A673 (cell line): ENCODE data around the gene RFPL3. TPM values are rescaled to one million over a fixed set of nuclear protein-coding genes. Genes with fewer than 3 reads are reported as not detected.

Experiments used
- BruUV-seq: library from RNA; stranded (reverse); fragments of 400-500 nt; replicated peaks from 2 replicates; lab custom pipeline; 2021; lab: Mats Ljungman, UMichigan
- CTCF ChIA-PET: fragments of 300-600 bp; sonication (Branson Sonifier 250); formaldehyde crosslinking; loops from one replicate; lab custom pipeline; 2022; ENCODE audit warnings: antibody characterized with exemption; lab: Charles Lee
- POLR2A ChIA-PET: fragments of 300-600 bp; sonication (Branson Sonifier 250); formaldehyde crosslinking; loops from one replicate; lab custom pipeline; 2022; ENCODE audit warnings: antibody characterized with exemption; ENCODE audit not compliant: low non-redundant PET; lab: Charles Lee
- DNase-seq: peaks from one replicate; pipeline ENCODE4 v3.0.0-alpha.2; 2015; ENCODE audit warnings: low spot score
- H3K27ac ChIP-seq: fragments of 200-600 bp; sonication (generic); 2 replicates; pipeline ENCODE4 v1.5.1; 2016; ENCODE audit warnings: mixed run types, low read depth, mild to moderate bottlenecking, mixed read lengths, antibody characterized with exemption, low read length; ENCODE audit not compliant: poor library complexity, severe bottlenecking
- H3K27me3 ChIP-seq: fragments of 200-600 bp; sonication (generic); replicated peaks from 2 replicates; pipeline ENCODE4 v1.6.1; 2017; ENCODE audit warnings: mixed run types, low read depth, mild to moderate bottlenecking, mixed read lengths, antibody characterized with exemption, low read length; ENCODE audit not compliant: insufficient read depth, poor library complexity
- H3K36me3 ChIP-seq: fragments of 200-600 bp; sonication (generic); 2 replicates; pipeline ENCODE4 v1.6.1; 2016; ENCODE audit warnings: mixed run types, mild to moderate bottlenecking, mixed read lengths, antibody characterized with exemption, low read length; ENCODE audit not compliant: insufficient read depth, poor library complexity, severe bottlenecking
- H3K4me1 ChIP-seq: fragments of 200-600 bp; sonication (generic); 2 replicates; pipeline ENCODE4 v1.6.1; 2017; ENCODE audit warnings: mixed run types, mild to moderate bottlenecking, mixed read lengths, antibody characterized with exemption, low read length; ENCODE audit not compliant: insufficient read depth, poor library complexity, severe bottlenecking
- H3K4me3 ChIP-seq: fragments of 200-600 bp; sonication (generic); 2 replicates; pipeline ENCODE4 v1.5.1; 2016; ENCODE audit warnings: low read depth, mixed run types, mild to moderate bottlenecking, mixed read lengths, low read length; ENCODE audit not compliant: poor library complexity, severe bottlenecking
- H3K9me3 ChIP-seq: fragments of 200-600 bp; sonication (generic); 2 replicates; pipeline ENCODE4 v1.6.1; 2016; ENCODE audit warnings: mixed run types, low read depth, mild to moderate bottlenecking, mixed read lengths, antibody characterized with exemption, low read length; ENCODE audit not compliant: poor library complexity, severe bottlenecking
- EZH2 ChIP-seq: fragments of 200-600 bp; sonication (generic); IDR thresholded peaks from 2 replicates; pipeline ENCODE4 v1.6.1; 2017; ENCODE audit warnings: borderline replicate concordance, low read depth, mild to moderate bottlenecking, mixed read lengths, antibody characterized with exemption, low read length; ENCODE audit not compliant: poor library complexity, severe bottlenecking
- intact Hi-C: fragments of 100-400 bp; cut with micrococcal nuclease; formaldehyde crosslinking; loops from one replicate; pipeline ENCODE4 v1.10.0; 2022; ENCODE audit not compliant: unreplicated experiment
- total RNA-seq: library from RNA; stranded (reverse); gene quantifications from 2 replicates; pipeline ENCODE4 v1.2.3, GENCODE V29; 2021
- TF ChIP-seq, protein P1 (sequence below): fragments of 300-800, 200-600 bp; sonication (generic); conservative IDR thresholded peaks from 2 replicates; pipeline ENCODE4 v1.5.1; 2017; ENCODE audit warnings: low read depth, mild to moderate bottlenecking, antibody characterized with exemption, low read length, moderate library complexity, mixed read lengths

Gene RFPL3
- total RNA-seq, 1 experiment from 2014 or later: not detected

DNA sequence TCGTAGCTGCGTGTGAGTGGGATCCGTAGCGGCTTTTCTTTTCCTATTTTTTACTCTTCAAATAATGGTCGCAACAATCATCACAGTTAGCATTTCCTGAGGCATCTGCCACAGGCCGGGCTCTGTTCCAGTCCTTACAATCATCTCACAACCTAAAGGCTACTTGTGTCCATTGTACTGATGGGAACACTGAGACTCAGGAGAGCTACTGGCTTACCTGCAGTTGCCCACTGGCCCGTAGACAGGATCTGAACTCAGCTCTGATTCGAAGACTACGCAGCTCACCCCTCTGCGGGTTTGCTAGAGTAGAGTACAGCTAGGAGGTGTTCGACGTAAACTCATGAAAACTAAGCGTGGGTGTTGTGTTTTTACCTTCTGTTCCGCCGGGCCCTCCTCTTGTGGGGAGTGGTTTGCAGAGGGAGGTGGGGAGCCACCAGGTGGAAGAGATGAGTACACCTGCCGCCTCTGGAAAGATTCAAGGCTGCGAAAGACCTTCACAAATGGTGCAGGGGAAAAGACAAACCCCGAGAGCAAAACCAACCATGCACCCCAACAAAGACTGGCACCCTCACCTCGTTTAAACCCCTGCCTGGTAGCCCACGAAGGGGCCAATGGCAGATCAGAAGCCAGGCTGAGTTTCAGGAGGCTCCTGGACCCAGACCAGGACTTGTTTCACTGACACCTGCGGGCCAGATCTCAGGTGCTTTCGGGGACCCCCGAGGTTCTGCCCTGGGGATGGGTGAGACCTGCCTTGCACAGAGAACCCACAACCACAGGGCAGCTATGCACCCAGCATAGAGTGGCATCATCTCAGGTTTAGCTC is 18.3 kb upstream of the RFPL3 start:
- ChIA-PET CTCF (no interaction called here), POLR2A (no interaction called here)
- Histone ChIP-seq H3K27ac (no peak overlapping the region), H3K4me3 (no peak overlapping the region), H3K27me3 (no peaks in the 10 kb centered on the region), H3K4me1 (no peaks in the 10 kb centered on the region), H3K36me3 (no peaks in the 10 kb centered on the region), H3K9me3 (no peaks in the 10 kb centered on the region)
- no peak for DNase-seq
- intact Hi-C loops: no loop called here
- no peak for TF ChIP-seq EZH2
- TF ChIP-seq, protein P1, sequence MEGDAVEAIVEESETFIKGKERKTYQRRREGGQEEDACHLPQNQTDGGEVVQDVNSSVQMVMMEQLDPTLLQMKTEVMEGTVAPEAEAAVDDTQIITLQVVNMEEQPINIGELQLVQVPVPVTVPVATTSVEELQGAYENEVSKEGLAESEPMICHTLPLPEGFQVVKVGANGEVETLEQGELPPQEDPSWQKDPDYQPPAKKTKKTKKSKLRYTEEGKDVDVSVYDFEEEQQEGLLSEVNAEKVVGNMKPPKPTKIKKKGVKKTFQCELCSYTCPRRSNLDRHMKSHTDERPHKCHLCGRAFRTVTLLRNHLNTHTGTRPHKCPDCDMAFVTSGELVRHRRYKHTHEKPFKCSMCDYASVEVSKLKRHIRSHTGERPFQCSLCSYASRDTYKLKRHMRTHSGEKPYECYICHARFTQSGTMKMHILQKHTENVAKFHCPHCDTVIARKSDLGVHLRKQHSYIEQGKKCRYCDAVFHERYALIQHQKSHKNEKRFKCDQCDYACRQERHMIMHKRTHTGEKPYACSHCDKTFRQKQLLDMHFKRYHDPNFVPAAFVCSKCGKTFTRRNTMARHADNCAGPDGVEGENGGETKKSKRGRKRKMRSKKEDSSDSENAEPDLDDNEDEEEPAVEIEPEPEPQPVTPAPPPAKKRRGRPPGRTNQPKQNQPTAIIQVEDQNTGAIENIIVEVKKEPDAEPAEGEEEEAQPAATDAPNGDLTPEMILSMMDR: no peak
- no TSS peak for BruUV-seq

DNA sequence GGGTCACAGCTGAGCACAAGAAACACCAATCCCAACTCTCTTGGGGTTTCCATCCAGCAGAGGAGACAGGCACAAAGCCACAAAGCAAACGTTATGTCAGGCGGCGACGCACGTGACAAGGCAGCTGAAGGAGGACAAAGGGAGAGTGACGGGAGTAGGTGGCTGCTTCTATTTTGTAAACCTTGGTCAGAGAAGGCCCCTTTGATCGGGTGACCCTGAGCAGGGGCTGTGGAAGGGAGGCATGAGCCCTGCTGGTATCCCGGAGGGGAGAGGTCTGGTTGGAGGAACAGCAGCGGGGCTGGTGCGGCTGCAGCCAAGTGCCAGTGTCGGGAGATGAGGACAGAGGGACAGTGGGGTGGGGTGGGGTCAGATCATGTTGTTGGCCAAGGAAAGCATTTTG is 17.3 kb upstream of the RFPL3 start:
- no peaks in the 10 kb centered on the region for H3K36me3 ChIP-seq
- intact Hi-C loops: no loop called here
- peaks cover under 1% of the 10 kb centered on the region for H3K27me3 ChIP-seq
- TF ChIP-seq EZH2: no peak
- TF ChIP-seq, protein P1: no peak
- no peaks in the 10 kb centered on the region for H3K9me3 ChIP-seq
- no peak for DNase-seq
- BruUV-seq: no TSS peak
- ChIA-PET POLR2A (no interaction called here), CTCF (no interaction called here)
- no peaks in the 10 kb centered on the region for H3K4me1 ChIP-seq
- H3K27ac ChIP-seq: no peak overlapping the region
- no peak overlapping the region for H3K4me3 ChIP-seq

DNA sequence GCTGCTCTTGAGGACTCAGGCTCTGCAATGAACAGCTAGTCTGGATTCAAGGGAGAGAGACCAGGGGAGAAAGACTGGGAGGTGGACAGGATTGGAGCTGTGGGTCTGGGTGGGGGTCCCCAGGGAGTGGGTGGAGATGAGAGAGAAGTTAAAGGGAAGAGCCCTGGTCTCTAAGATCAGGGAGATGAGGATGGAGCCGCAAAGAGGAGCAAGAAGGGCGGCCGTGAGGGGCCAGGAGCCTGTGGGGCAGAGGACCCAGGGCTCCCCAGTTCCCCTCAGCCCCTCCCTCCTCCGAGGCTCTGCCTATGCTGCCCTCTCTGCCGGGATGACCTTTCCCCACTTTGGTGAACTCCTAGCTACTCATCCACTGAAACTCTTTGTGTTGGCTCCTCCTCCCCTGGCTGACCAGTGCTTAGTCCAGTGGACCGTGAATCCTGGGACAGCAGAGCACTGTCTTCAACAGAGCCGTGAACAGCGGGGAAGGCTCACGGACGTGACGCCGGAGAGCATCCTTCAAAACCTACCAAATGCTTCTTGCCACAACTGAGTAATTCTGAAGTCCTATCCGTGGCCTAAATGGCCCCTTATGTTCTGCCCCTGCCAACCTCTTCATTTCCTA is 16.4 kb upstream of the RFPL3 start:
- ChIA-PET CTCF (no interaction called here), POLR2A (no interaction called here)
- TF ChIP-seq, protein P1: no peak
- no peak for TF ChIP-seq EZH2
- Histone ChIP-seq H3K4me3 (no peak overlapping the region), H3K36me3 (no peaks in the 10 kb centered on the region), H3K27ac (no peak overlapping the region), H3K9me3 (no peaks in the 10 kb centered on the region), H3K4me1 (no peaks in the 10 kb centered on the region), H3K27me3 (peaks cover 2% of the 10 kb centered on the region)
- BruUV-seq: no TSS peak
- no peak for DNase-seq
- intact Hi-C loops: no loop called here
